Stimulated activated memory B cell treated with anti-CD40 and anti-IgM and Interleukin-4, amounts not matched to agents 10 μg/mL and 1 μg/mL and 100 μg/mL, for 72 hours (primary cell): ENCODE data around the gene BCL3.
"Not testable (repeated sequence)": the region's sequence is repeated elsewhere in the genome, so short reads cannot be mapped to it uniquely, and the experiment has no call there.

Experiments
- ATAC-seq: fragments of 150-1000 bp; cut with Tn5 transposase; 2 replicates; pipeline ENCODE4 v1.10.0; 2021
- H3K27ac Mint-ChIP-seq: one replicate; pipeline ENCODE4 v1.8.0; 2022; ENCODE audit warnings: mild to moderate bottlenecking, mixed read lengths
- H3K27me3 Mint-ChIP-seq: one replicate; pipeline ENCODE4 v1.8.0; 2022; ENCODE audit warnings: mixed read lengths
- H3K36me3 Mint-ChIP-seq: one replicate; pipeline ENCODE4 v1.8.0; 2022; ENCODE audit warnings: mixed read lengths
- H3K4me1 Mint-ChIP-seq: one replicate; pipeline ENCODE4 v1.8.0; 2022; ENCODE audit warnings: mixed read lengths
- H3K4me3 Mint-ChIP-seq: one replicate; pipeline ENCODE4 v1.8.0; 2022; ENCODE audit warnings: mild to moderate bottlenecking, moderate library complexity, mixed read lengths
- H3K9me3 Mint-ChIP-seq: one replicate; pipeline ENCODE4 v1.8.0; 2022; ENCODE audit warnings: mixed read lengths

The BCL3 gene

DNA sequence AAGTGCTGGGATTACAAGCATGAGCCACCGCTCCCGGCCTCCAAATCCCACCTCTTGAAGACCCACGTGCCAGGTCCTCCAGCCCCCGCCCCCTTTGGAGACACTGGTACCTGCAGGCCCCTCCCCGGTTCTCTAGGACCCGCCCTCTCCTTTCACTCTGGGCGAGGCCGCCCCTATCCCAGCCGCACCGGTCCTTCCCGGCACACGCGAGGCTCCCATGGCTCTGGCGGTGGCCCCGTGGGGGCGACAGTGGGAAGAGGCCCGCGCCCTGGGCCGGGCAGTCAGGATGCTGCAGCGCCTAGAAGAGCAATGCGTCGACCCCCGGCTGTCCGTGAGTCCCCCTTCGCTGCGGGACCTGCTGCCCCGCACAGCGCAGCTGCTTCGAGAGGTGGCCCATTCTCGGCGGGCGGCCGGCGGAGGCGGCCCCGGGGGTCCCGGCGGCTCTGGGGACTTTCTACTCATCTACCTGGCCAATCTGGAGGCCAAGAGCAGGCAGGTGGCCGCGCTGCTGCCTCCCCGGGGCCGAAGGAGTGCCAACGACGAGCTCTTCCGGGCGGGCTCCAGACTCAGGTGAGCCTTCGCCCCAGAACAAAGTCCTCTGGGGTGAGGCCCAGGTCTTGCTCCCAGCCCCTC, 29.3 kb downstream of the BCL3 start, which contains the start of gene CBLC:
Gene CBLC, plus strand, starts transcription at position 176 of the 633 bp plus-strand sequence. Its CDS starts 42 bp downstream, at position 218.
- H3K36me3 Mint-ChIP-seq: no peaks in the 10 kb centered on the region
- no peak within 1 kb of the TSS for H3K4me3 Mint-ChIP-seq
- ATAC-seq: peak; percentile 39
- no peaks in the 10 kb centered on the region for H3K4me1 Mint-ChIP-seq
- H3K27ac Mint-ChIP-seq: no peak within 1 kb of the TSS
- H3K9me3 Mint-ChIP-seq: no peaks in the 10 kb centered on the region
- H3K27me3 Mint-ChIP-seq: peaks cover 19% of the 10 kb centered on the region

DNA sequence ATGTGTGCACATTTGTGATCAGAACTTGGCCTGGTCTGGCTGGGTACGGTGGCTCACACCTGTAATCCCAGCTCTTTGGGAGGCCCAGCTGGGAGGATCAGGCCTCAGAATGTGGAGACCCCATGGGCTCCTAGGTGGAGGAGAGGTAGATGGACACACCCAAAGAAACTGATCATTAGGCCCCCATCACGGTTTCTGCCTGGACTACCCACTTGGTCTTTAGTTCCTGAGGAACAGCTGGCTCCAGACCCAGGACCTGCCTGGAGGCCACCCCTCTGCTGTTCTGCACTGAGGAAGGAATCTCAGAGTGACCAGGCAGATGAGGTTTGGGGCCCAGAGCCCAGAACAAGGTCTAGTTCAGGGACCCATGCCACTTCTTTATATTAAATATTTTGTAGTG, 30.6 kb downstream of the BCL3 start:
- Mint-ChIP-seq H3K4me3 (no peak overlapping the region), H3K4me1 (peaks cover 2% of the 10 kb centered on the region), H3K27me3 (peaks cover 24% of the 10 kb centered on the region), H3K9me3 (no peaks in the 10 kb centered on the region), H3K36me3 (no peaks in the 10 kb centered on the region), H3K27ac (no peak overlapping the region)
- no peak for ATAC-seq

DNA sequence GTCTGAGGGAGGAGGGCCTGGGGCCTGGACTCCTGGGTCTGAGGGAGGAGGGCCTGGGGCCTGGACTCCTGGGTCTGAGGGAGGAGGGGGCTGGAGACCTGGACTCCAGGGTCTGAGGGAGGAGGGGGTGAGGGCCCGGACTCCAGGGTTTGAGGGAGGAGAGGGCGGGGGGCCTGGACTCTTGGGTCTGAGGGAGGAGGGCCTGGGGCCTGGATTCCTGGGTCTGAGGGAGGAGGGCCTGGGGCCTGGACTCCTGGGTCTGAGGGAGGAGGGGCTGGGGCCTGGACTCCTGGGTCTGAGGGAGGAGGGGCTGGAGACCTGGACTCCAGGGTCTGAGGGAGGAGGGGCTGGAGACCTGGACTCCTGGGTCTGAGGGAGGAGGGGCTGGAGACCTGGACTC, 33.2 kb downstream of the BCL3 start:
- ATAC-seq, H3K36me3 Mint-ChIP-seq, H3K4me3 Mint-ChIP-seq, H3K9me3 Mint-ChIP-seq, H3K27ac Mint-ChIP-seq, H3K4me1 Mint-ChIP-seq: not testable (repeated sequence)
- peaks cover 32% of the 10 kb centered on the region for H3K27me3 Mint-ChIP-seq

DNA sequence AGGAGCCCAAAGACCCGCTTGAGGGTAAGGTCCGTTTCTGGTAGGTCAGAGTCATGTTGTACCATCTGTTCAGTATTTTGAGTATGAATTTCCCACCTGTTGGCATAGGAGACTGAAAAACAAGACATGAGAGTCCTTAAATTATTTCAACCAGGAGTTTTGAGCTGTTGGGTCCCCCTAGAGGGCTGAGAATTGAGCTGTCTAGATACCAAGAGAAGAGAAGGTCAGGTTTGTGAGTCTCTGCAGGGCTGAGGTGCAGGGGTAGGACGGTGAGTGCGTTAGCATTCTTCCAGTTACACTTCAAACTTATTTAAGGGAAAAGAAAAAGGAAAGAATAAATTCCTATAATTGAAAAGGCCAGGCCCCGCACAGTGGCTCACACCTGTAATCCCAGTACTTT, 34.2 kb downstream of the BCL3 start:
- Mint-ChIP-seq H3K27me3 (peaks cover 30% of the 10 kb centered on the region), H3K9me3 (no peaks in the 10 kb centered on the region), H3K36me3 (no peaks in the 10 kb centered on the region), H3K4me1 (peaks cover 8% of the 10 kb centered on the region), H3K27ac (no peak overlapping the region), H3K4me3 (no peak overlapping the region)
- no peak for ATAC-seq

DNA sequence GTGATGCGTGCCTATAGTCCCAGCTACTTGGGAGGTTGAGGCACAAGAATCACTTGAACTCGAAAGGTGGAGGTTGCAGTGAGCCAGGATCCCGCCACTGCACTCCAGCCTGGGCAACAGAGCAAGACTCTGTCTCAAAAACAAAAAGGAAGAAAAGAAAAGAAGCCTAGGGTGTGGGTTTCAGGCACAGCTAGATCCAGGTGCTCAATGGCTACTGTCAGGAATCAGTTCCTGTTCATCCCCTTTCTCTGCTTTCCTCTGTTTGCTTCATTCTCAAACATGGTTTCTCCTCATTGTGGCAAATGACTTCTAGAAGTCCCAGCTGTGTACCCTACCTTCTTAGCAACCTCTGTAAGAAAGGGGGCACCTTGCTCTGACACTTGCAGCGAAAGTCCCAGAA, 35.0 kb downstream of the BCL3 start:
- ATAC-seq: no peak
- H3K4me1 Mint-ChIP-seq: peaks cover 8% of the 10 kb centered on the region
- no peaks in the 10 kb centered on the region for H3K9me3 Mint-ChIP-seq
- H3K4me3 Mint-ChIP-seq: no peak overlapping the region
- H3K27ac Mint-ChIP-seq: no peak overlapping the region
- no peaks in the 10 kb centered on the region for H3K36me3 Mint-ChIP-seq
- H3K27me3 Mint-ChIP-seq: peaks cover 28% of the 10 kb centered on the region

DNA sequence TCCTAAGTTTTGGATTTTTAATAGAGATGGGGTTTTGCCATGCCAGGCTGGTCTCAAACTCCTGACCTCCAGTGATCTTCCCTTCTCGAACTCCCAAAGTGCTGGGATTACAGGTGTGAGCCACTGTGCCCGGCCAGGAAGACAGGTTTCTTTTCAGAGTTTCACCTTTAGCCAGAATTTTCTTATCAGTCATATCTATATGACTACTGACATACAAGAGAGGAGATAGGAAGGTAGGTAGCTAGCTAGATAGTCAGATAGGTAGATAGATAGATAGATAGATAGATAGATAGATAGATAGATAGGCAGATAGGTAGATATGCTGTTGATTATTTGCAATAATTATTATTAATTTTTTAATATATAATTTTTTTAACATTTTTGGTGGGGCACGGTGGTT, 36.8 kb downstream of the BCL3 start:
- Mint-ChIP-seq H3K36me3 (no peaks in the 10 kb centered on the region), H3K4me3 (no peak overlapping the region), H3K9me3 (no peaks in the 10 kb centered on the region), H3K27me3 (peaks cover 27% of the 10 kb centered on the region), H3K27ac (no peak overlapping the region), H3K4me1 (peaks cover 8% of the 10 kb centered on the region)
- ATAC-seq: no peak

DNA sequence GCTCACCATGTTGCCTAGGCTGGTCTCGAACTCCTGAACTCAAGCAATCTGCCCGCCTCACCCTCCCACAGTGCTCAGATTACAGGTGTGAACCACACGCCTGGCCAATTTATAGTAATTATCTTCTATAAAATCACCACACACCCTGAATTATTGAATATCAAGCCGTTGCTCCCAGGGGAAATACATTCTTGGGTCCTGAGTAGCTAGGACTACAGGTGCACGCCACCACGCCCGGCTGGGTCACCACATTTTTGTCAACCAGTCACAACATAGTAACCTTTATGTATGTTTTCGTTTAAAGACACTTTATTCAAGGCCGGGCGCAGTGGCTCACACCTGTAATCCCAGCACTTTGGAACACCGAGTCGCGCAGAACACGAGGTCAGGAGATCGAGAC, 37.5 kb downstream of the BCL3 start:
- Mint-ChIP-seq H3K4me3 (no peak overlapping the region), H3K27ac (no peak overlapping the region), H3K36me3 (no peaks in the 10 kb centered on the region), H3K9me3 (no peaks in the 10 kb centered on the region), H3K27me3 (peaks cover 27% of the 10 kb centered on the region), H3K4me1 (peaks cover 8% of the 10 kb centered on the region)
- no peak for ATAC-seq

DNA sequence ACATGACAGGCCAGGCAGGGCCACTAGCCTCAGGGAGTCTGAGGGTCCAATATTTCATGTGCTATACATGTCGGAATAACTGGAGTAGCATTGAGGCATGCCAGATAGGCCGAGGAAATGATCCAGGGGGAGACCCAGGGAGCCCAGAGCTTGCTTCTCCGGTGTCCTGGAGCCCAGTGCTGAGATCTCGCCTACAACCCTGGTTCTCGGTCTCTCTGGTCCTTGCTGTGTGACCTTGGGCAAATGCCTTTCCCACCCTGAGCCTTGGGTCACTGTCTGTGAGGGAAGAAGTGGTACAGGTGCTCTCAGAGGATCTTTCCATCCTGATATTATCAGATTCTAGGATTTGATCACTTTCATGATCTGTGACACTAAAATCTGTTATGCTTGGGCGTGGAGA, 40.5 kb downstream of the BCL3 start:
- no peaks in the 10 kb centered on the region for H3K36me3 Mint-ChIP-seq
- H3K4me1 Mint-ChIP-seq: peaks cover 17% of the 10 kb centered on the region
- ATAC-seq: no peak
- H3K27ac Mint-ChIP-seq: no peak overlapping the region
- peaks cover 45% of the 10 kb centered on the region for H3K27me3 Mint-ChIP-seq
- no peaks in the 10 kb centered on the region for H3K9me3 Mint-ChIP-seq
- no peak overlapping the region for H3K4me3 Mint-ChIP-seq

DNA sequence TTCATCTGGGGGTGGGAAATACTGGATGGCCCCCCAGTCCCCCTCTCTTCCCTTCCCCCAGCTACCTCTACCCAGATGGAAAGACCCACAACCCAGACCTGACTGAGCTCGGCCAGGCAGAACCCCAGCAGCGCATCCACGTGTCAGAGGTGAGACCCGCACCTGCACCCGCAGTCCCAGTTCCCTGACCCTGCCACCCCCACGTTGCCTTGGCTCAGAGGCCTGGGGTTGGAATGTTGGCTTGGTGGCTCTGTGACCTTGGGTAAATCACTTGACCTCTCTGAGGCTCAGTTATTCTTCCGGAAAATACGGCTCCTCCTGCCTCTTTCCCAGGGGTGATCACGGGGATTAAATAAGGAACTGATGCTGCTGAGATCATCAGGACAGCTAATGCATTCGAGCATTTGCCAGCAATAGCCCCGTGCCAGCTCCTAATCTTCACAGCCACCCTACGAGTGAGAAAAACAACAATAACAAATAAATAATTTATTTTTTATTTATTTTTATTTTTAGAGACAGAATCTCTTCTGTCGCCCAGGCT, 41.5 kb downstream of the BCL3 start:
- H3K4me1 Mint-ChIP-seq: peaks cover 10% of the 10 kb centered on the region

DNA sequence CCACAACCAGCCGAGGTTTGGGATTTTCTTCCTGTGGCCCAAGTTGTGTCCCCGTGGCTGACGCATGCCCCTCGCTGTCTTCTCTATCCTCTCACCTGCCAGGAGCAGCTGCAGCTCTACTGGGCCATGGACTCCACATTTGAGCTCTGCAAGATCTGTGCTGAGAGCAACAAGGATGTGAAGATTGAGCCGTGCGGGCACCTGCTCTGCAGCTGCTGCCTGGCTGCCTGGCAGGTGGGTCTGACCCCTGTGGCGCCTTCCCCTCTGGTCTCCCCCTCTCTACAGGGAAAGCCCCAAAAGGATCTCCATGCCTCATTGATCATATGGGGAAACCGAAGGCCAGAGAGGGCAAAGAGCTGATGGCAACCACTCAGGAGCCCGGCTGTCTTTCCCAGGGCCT, 43.8 kb downstream of the BCL3 start:
- ATAC-seq: peak; percentile 81
- Mint-ChIP-seq H3K9me3 (no peaks in the 10 kb centered on the region), H3K36me3 (no peaks in the 10 kb centered on the region), H3K27ac (no peak overlapping the region), H3K4me1 (peaks cover 10% of the 10 kb centered on the region), H3K27me3 (peaks cover 52% of the 10 kb centered on the region), H3K4me3 (no peak overlapping the region)

More for the DNA sequence above, 41.5 kb downstream of the BCL3 start:
- Mint-ChIP-seq H3K9me3 (no peaks in the 10 kb centered on the region), H3K4me3 (no peak overlapping the region), H3K27me3 (peaks cover 47% of the 10 kb centered on the region), H3K27ac (no peak overlapping the region), H3K36me3 (no peaks in the 10 kb centered on the region)
- no peak for ATAC-seq

DNA sequence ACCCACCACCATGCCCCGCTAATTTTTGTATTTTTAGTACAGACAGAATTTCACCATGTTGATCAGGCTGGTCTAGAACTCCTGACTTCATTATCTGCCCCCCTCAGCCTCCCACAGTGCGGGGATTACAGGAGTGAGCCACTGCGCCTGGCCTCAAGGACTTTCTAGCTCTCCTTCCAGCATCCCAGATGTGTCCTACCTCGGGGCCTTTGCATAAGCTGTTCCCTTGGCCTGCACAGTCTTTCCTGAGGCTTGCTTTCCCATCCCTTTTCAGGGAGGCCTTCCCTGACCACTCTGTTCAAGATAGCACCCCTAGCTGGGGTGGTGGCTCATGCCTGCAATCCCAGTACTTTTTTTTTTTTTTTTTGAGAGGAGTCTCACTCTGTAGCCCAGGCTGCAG, 46.1 kb downstream of the BCL3 start:
- ATAC-seq: no peak
- no peak overlapping the region for H3K4me3 Mint-ChIP-seq
- no peaks in the 10 kb centered on the region for H3K9me3 Mint-ChIP-seq
- no peaks in the 10 kb centered on the region for H3K36me3 Mint-ChIP-seq
- H3K27me3 Mint-ChIP-seq: peaks cover 75% of the 10 kb centered on the region
- peaks cover 14% of the 10 kb centered on the region for H3K4me1 Mint-ChIP-seq
- no peak overlapping the region for H3K27ac Mint-ChIP-seq

DNA sequence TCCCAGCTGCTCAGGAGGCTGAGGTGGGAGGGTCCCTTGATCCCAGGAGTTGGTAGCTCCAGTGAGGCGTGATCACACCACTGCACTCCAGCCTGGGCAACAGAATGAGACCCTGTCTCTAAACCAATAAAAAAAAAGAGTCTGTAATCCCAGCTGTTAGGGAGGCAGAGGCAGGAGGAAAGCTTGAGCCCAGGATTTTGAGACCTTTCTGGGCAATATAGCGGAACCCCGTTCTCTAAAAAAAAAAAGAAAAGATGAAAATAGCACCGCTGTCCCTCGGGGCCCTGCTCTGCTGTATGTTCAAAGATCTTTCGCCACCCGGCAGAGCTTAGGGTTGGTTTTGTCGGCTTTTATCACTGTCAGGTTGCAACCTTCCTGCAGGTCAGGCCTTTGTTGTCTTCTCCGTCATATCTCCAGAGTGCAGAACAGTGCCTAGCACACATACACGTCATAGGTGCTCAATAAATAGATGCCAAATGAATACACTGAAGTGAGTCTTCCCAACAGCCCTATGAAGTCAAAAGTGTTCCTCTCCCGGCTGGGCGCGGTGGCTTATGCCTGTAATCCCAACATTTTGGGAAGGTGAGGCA, 47.0 kb downstream of the BCL3 start:
- Mint-ChIP-seq H3K27me3 (peaks cover 74% of the 10 kb centered on the region), H3K36me3 (no peaks in the 10 kb centered on the region), H3K27ac (no peak overlapping the region), H3K9me3 (no peaks in the 10 kb centered on the region), H3K4me3 (no peak overlapping the region), H3K4me1 (peaks cover 19% of the 10 kb centered on the region)
- ATAC-seq: no peak

DNA sequence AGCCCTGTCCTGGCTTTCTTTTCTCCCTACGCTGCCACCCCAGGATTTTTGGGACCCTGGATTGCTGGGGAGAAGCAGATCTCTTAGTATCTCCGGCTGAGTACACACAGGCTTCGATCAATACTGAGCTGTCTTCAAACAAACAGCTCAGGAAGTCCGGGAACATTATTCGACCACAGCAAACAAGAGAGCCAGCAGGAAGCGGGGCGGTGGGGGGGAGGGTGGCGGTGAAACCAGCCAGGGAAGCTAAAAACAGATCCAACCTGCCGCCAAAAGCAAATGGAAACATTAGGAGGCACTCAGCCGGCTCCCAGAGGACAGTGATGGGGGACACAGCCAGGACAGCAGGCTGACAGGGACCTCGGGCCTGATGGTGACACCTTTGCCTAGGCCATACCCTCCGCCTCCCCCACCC, 48.2 kb downstream of the BCL3 start:
- H3K27ac Mint-ChIP-seq: no peak overlapping the region
- peaks cover 21% of the 10 kb centered on the region for H3K4me1 Mint-ChIP-seq

DNA sequence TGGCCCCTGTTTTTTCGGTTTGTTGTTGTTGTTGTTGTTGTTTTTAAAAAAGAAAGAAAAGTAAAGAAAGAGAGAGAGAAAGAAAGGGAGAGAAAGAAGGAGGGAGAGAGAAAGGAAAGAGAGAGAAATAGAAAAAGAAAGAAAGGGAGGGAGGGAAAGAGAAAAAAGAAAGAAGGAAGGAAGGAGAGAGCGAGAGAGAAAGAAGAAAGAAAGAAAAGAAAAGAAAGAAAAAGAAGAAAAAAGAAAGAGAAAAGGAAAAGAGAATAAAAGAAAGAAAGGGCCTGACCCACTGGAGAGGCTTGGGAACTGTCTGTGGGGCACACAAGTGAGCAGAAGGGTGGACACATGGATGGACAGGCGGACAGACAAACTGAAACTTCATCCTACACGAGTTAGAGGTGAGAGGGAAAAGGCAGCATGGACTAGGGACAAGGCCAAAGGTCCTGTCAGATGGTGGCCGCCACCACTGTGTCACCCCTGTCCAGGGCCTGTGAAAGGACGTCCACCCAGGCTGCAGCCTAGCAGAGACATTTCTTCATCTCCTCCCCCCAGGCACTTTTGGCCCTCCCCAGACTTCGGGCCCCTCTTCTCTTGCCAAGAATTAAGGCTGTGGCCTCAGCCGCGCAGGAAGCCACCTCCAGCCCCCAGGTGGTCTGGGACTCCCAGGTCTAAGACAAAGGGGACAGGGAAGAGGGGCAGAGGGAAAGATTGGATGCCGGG, 51.3 kb downstream of the BCL3 start:
- H3K36me3 Mint-ChIP-seq: no peaks in the 10 kb centered on the region
- no peak overlapping the region for H3K4me3 Mint-ChIP-seq
- ATAC-seq: no peak
- no peaks in the 10 kb centered on the region for H3K9me3 Mint-ChIP-seq
- H3K27me3 Mint-ChIP-seq: peaks cover 69% of the 10 kb centered on the region
- peak overlapping the region; percentile 24 for H3K27ac Mint-ChIP-seq
- H3K4me1 Mint-ChIP-seq: peaks cover 12% of the 10 kb centered on the region

More for the DNA sequence above, 48.2 kb downstream of the BCL3 start:
- Mint-ChIP-seq H3K27me3 (peaks cover 74% of the 10 kb centered on the region), H3K36me3 (no peaks in the 10 kb centered on the region), H3K4me3 (no peak overlapping the region), H3K9me3 (no peaks in the 10 kb centered on the region)
- ATAC-seq: no peak

DNA sequence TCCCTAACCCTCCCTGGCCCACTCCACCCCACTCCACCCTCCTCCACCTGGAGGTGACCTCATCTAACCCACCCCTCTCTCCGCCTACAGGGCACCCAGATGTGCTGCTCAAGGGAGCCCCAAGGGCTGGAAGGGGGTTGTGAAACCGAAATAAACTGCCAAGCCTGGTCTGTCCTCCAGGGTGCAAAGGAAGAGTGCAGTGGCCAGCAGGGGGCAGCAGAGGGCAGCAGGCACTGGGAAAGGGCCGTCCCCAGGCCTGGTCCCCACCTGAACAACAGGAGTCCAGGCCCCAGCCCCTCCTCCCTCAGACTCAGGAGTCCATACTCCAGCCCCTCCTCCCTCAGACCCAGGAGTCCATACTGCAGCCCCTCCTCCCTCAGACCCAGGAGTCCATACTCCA, 52.0 kb downstream of the BCL3 start:
- H3K4me1 Mint-ChIP-seq: peaks cover 12% of the 10 kb centered on the region
- H3K27me3 Mint-ChIP-seq: peaks cover 64% of the 10 kb centered on the region
- ATAC-seq: peak; percentile 87
- H3K4me3 Mint-ChIP-seq: no peak overlapping the region
- H3K9me3 Mint-ChIP-seq: no peaks in the 10 kb centered on the region
- no peaks in the 10 kb centered on the region for H3K36me3 Mint-ChIP-seq
- no peak overlapping the region for H3K27ac Mint-ChIP-seq
